Osteoblast (primary cell): Measurements from ENCODE around the gene FAM98C. TPM values are rescaled to one million over a fixed set of nuclear protein-coding genes. Genes with fewer than 3 reads are reported as not detected.

ENCODE experiments used
- DNase-seq: peaks from one replicate; pipeline ENCODE4 v3.0.0; 2011; ENCODE audit warnings: low spot score, mixed read lengths; ENCODE audit not compliant: insufficient read length; ENCODE audit errors: missing footprints
- H2AFZ ChIP-seq: 2 replicates; pipeline ENCODE4 v1.6.0; 2011; ENCODE audit warnings: mild to moderate bottlenecking, low read length
- H3K27ac ChIP-seq: 2 replicates; pipeline ENCODE4 v1.5.1; 2011; ENCODE audit warnings: mild to moderate bottlenecking, low read depth, low read length, moderate library complexity
- H3K27me3 ChIP-seq: 2 replicates; pipeline ENCODE4 v1.6.0; 2012; ENCODE audit warnings: mild to moderate bottlenecking, control low read depth, inconsistent platforms, low read length, moderate library complexity; ENCODE audit not compliant: insufficient read depth
- H3K36me3 ChIP-seq: 2 replicates; pipeline ENCODE4 v1.5.1; 2011; ENCODE audit warnings: mild to moderate bottlenecking, low read length, control low read depth, moderate library complexity; ENCODE audit not compliant: insufficient read depth
- H3K4me1 ChIP-seq: 2 replicates; pipeline ENCODE4 v1.5.1; 2011; ENCODE audit warnings: mild to moderate bottlenecking, low read length, control low read depth, moderate library complexity; ENCODE audit not compliant: insufficient read depth
- H3K4me2 ChIP-seq: 2 replicates; pipeline ENCODE4 v1.6.0; 2011; ENCODE audit warnings: mild to moderate bottlenecking, low read length; ENCODE audit not compliant: insufficient read depth
- H3K4me3 ChIP-seq: fragments of 200-600 bp; sonication (generic); 3 replicates; pipeline ENCODE4 v1.5.1; 2012; ENCODE audit warnings: mild to moderate bottlenecking, low read length, inconsistent platforms; ENCODE audit not compliant: insufficient read depth
- H3K79me2 ChIP-seq: 2 replicates; pipeline ENCODE4 v1.6.0; 2012; ENCODE audit warnings: mild to moderate bottlenecking, low read length, control low read depth, inconsistent platforms; ENCODE audit not compliant: insufficient read depth
- H3K9me3 ChIP-seq: 2 replicates; pipeline ENCODE4 v1.5.1; 2011; ENCODE audit warnings: low read depth, low read length, control low read depth
- H4K20me1 ChIP-seq: 2 replicates; pipeline ENCODE4 v1.6.0; 2012; ENCODE audit warnings: mild to moderate bottlenecking, low read length, control low read depth; ENCODE audit not compliant: insufficient read depth
- CTCF ChIP-seq: IDR thresholded peaks from 2 replicates; pipeline ENCODE4 v1.5.1; 2011; ENCODE audit warnings: mild to moderate bottlenecking, low read depth, low read length, moderate library complexity; ENCODE audit errors: extremely low read depth
- total RNA-seq: library from RNA; depleted of rRNA; stranded (reverse); fragments of >200 nt; gene quantifications from 2 replicates; pipeline ENCODE4 v1.2.3, GENCODE V29; 2012

Gene FAM98C
- total RNA-seq, 1 donor, result 14.1 TPM

DNA sequence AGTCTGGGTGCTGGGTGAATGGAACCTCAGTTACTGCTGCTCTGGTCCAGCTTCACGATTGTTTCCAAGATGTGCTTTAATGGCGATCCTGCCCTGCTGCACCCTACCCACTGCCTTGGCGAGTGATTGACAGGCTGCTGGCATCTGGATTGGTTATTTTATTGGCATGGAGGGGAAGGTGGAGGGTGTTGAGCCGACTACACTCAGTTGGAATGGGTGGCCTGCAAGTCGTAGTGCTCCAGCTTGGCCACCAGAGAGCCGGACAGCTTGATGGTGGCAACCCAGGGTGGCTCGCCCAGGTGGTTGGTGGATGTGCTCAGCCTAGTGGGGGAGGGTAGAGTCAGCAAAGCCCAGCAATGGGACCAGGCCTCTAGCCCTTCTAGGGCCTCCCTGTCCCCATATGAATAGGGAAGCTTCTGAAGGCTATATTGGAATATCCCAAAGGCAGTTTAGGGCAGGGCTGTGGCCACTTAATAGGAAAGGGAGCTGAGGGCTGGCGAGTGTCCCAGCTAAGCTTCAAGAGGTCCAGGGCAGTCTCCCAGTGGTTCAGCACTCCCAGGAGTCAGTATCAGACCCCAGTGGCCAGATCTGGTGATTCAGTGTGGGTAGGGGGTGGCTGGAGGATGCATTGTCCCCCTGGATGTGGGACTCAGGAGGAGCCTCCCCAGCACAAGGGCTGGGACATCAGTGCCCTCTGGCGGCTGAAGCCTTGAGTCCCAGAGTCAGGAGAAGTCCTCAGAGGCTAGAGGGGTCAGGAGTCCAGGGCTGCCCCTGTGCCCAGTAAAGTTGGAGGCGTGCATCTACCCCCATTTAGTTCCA, 18.5 kb upstream of the FAM98C start:
- H3K9me3 ChIP-seq, result no peaks in the 10 kb centered on the region
- no peaks in the 10 kb centered on the region for H3K27me3 ChIP-seq
- peaks cover 7% of the 10 kb centered on the region for H3K4me1 ChIP-seq
- TF ChIP-seq CTCF, result peak; percentile 35
- no peak overlapping the region for H3K4me3 ChIP-seq
- no peak overlapping the region for H3K27ac ChIP-seq
- H2AFZ ChIP-seq, result no peak overlapping the region
- H3K4me2 ChIP-seq, result no peak overlapping the region
- H3K79me2 ChIP-seq, result peaks cover 27% of the 10 kb centered on the region
- peak; percentile 87 for DNase-seq
- H4K20me1 ChIP-seq, result peaks cover 33% of the 10 kb centered on the region
- H3K36me3 ChIP-seq, result peaks cover 48% of the 10 kb centered on the region

GRCh38 chr19:38385057-38385803, 17.7 kb upstream of the FAM98C start:
- TF ChIP-seq CTCF, result no peak

GRCh38 chr19:38385804-38386257, 17.1 kb upstream of the FAM98C start:
- no peak overlapping the region for H3K4me3 ChIP-seq
- peak; percentile 59 for DNase-seq
- TF ChIP-seq CTCF, result no peak
- H3K27ac ChIP-seq, result no peak overlapping the region
- no peaks in the 10 kb centered on the region for H3K27me3 ChIP-seq
- no peak overlapping the region for H2AFZ ChIP-seq
- peaks cover 27% of the 10 kb centered on the region for H4K20me1 ChIP-seq
- H3K4me2 ChIP-seq, result no peak overlapping the region
- peaks cover 27% of the 10 kb centered on the region for H3K79me2 ChIP-seq
- H3K9me3 ChIP-seq, result no peaks in the 10 kb centered on the region
- H3K36me3 ChIP-seq, result peaks cover 34% of the 10 kb centered on the region
- peaks cover 13% of the 10 kb centered on the region for H3K4me1 ChIP-seq

More at GRCh38 chr19:38385057-38385803, 17.7 kb upstream of the FAM98C start:
- H3K4me2 ChIP-seq, result no peak overlapping the region
- H3K79me2 ChIP-seq, result peaks cover 27% of the 10 kb centered on the region
- H3K27me3 ChIP-seq, result no peaks in the 10 kb centered on the region
- no peaks in the 10 kb centered on the region for H3K9me3 ChIP-seq
- H3K4me3 ChIP-seq, result no peak overlapping the region
- H3K4me1 ChIP-seq, result peaks cover 12% of the 10 kb centered on the region
- no peak overlapping the region for H2AFZ ChIP-seq
- H4K20me1 ChIP-seq, result peaks cover 28% of the 10 kb centered on the region
- H3K36me3 ChIP-seq, result peaks cover 40% of the 10 kb centered on the region
- H3K27ac ChIP-seq, result no peak overlapping the region
- DNase-seq, result peak; percentile 69
